ENCODE data around the gene BICRAL.
"Not testable (repeated sequence)": the region's sequence is repeated elsewhere in the genome, so short reads cannot be mapped to it uniquely, and the experiment has no call there.

BICRAL gene

DNA sequence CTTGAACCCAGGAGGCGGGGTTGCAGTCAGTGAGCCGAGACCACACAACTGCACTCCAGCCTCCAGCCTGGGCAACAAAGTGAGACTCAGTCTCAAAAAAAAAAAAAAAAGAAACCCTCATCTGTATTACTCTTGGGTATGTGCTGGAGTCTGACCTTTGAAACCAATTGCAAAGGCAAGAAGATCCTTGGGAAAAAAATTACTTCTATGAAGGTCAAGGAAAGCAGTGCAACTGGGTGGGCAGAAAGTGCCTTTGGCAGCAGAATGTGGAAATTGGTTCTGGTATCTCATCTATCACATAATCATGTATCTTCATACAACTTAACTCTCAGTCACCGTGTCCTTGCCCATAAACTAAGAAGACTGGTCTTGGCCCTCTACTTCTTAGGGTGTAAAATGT lies 89.9 kb downstream of the BICRAL start:
- ChIA-PET CTCF (no interaction called here), POLR2A (no interaction called here)
- no peak for TF ChIP-seq ZNF384 (IDR thresholded peaks at IDR 0.05)
- TF ChIP-seq PKNOX1 (IDR thresholded peaks at IDR 0.05): no peak
- TF ChIP-seq FOXK2 (IDR thresholded peaks at IDR 0.05): no peak
- TF ChIP-seq FOXM1 (IDR thresholded peaks at IDR 0.05; ENCODE audit: borderline replicate concordance): no peak
- TF ChIP-seq L3MBTL2 (conservative IDR thresholded peaks at IDR 0.05): no peak
- TF ChIP-seq LEF1 (IDR thresholded peaks at IDR 0.05; ENCODE audit: borderline replicate concordance): no peak
- TF ChIP-seq SP1 (IDR thresholded peaks at IDR 0.05): no peak
- TF ChIP-seq FOXA1 (IDR thresholded peaks at IDR 0.05): no peak
- no peak for TF ChIP-seq BHLHE40 (IDR thresholded peaks at IDR 0.05; ENCODE audit: borderline replicate concordance)
- TF ChIP-seq CTBP1 (IDR thresholded peaks at IDR 0.05; ENCODE audit: borderline replicate concordance): no peak
- no peak for TF ChIP-seq NFRKB (IDR thresholded peaks at IDR 0.05)
- TF ChIP-seq ARNT (IDR thresholded peaks at IDR 0.05): no peak
- TF ChIP-seq HDGF (IDR thresholded peaks at IDR 0.05; ENCODE audit: borderline replicate concordance): no peak
- no peak for TF ChIP-seq ELF4 (IDR thresholded peaks at IDR 0.05)
- TF ChIP-seq SUZ12 (IDR thresholded peaks at IDR 0.05): no peak
- no peak for TF ChIP-seq TARDBP (IDR thresholded peaks at IDR 0.05)
- DNase-seq (ENCODE audit: extremely low spot score): no peak

GRCh38 chr6:42873313-42873712 lies 91.5 kb downstream of the BICRAL start:
- no peak for DNase-seq (ENCODE audit: extremely low spot score)
- no peak for TF ChIP-seq ELF4 (IDR thresholded peaks at IDR 0.05)
- TF ChIP-seq LEF1 (IDR thresholded peaks at IDR 0.05; ENCODE audit: borderline replicate concordance): no peak
- no peak for TF ChIP-seq HDGF (IDR thresholded peaks at IDR 0.05; ENCODE audit: borderline replicate concordance)
- TF ChIP-seq FOXM1 (IDR thresholded peaks at IDR 0.05; ENCODE audit: borderline replicate concordance): no peak
- no peak for TF ChIP-seq ARNT (IDR thresholded peaks at IDR 0.05)
- CTCF ChIA-PET: interaction anchor here (0.8 to 1.0 kb wide), 3 partner anchors 10 to 147 kb away, joined by 3 read pairs; no protein-coding TSS in a partner anchor
- POLR2A ChIA-PET: interaction anchor here (1.4 to 1.7 kb wide), 2 partner anchors 90 to 127 kb away, joined by 3 to 4 read pairs; no protein-coding TSS in a partner anchor

DNA sequence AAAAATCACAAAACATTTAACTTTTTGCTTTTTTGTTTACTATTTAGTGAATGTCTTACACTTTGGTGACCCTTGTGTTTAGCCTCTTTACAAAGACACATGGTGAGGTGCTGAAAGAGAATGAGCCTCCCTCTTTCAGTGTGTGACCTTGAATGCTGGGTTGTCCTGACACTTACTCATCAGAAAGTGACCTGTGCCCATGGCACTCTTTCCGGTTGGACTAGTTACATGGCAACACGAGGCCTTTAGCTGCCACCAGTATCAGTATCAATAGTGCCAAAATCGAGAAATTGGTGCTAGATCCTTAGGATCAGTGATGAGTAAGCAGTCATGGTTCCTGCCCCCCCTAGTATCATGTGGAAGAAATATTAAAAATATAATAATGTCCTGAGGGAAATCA lies 95.8 kb downstream of the BICRAL start:
- no peak for DNase-seq (ENCODE audit: extremely low spot score)
- CTCF ChIA-PET: interaction anchor here (0.7 to 1.6 kb wide), 3 partner anchors 19 to 216 kb away, joined by 3 to 5 read pairs (median 5); no protein-coding TSS in a partner anchor
- no peak for TF ChIP-seq CTBP1 (IDR thresholded peaks at IDR 0.05; ENCODE audit: borderline replicate concordance)
- no peak for TF ChIP-seq NFRKB (IDR thresholded peaks at IDR 0.05)
- no peak for TF ChIP-seq TARDBP (IDR thresholded peaks at IDR 0.05)
- no peak for TF ChIP-seq FOXK2 (IDR thresholded peaks at IDR 0.05)
- TF ChIP-seq L3MBTL2 (conservative IDR thresholded peaks at IDR 0.05): no peak
- TF ChIP-seq ARNT (IDR thresholded peaks at IDR 0.05): no peak
- no peak for TF ChIP-seq FOXM1 (IDR thresholded peaks at IDR 0.05; ENCODE audit: borderline replicate concordance)

DNA sequence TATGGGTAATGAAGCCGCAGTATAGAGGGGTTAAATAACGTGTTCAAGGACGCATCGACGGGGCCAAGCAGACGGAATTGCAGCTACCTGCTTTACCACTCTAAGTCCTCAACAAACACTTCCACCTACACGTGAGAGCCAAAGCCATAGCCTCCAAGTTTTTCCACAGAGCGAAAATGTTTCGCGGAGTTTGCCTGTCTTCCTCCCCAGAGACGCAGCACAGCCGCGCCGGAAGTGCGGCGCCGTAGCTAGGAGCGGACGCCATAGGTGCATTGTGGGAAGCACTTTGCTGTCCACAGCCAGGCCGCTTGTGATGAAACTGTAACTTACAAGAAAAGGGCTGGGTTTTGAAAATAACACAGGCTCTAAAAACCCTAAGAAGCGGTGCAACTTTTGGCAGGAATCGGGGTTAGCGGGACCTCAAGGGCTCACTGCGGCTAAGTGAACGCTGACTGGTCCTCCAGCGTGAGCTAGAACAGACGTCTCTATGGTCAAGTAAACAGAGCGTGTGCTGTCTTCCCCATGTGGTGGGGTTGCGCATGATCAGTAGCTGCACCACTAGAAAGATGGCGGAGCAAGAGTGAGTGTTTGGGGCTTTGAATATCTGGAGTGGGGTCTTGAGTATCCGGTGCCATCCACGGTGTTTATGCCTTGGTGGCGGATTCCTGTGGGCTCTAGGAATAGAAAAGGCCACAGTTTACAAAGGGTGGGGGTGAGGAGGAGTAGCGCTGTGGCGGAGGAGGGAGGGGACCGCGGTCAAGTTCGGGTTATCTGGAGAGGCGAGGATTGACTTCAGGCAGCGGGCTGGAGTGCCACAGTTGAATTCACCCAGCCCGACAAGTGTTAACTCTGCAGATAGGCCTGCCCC lies 97.8 kb downstream of the BICRAL start, which contains the start of gene RPL7L1:
TSS of gene RPL7L1 (plus strand) at position 245 of the 868 bp plus-strand sequence. CDS start at position 540, 295 bp downstream.
- CTCF ChIA-PET: interaction anchor here (0.6 to 0.9 kb wide), 2 partner anchors 218 kb away, joined by 3 read pairs; no protein-coding TSS in a partner anchor
- POLR2A ChIA-PET: interaction anchor here (0.6 to 4.4 kb wide), 43 partner anchors 10 to 376 kb away, joined by 3 to 45 read pairs (median 4); partner anchors contain the start of genes BICRAL, CNPY3, PEX6 and PPP2R5D
- DNase-seq (ENCODE audit: extremely low spot score): peak; percentile 74
- TF ChIP-seq L3MBTL2 (conservative IDR thresholded peaks at IDR 0.05): peak; percentile 61
- TF ChIP-seq ELF4 (IDR thresholded peaks at IDR 0.05): peak; percentile 37
- no peak for TF ChIP-seq ARNT (IDR thresholded peaks at IDR 0.05)
- peak; percentile 91; the same call in 1 of the 2 replicates for TF ChIP-seq FOXK2 (IDR thresholded peaks at IDR 0.05)
- TF ChIP-seq NFRKB (IDR thresholded peaks at IDR 0.05): peak; percentile 92

More for the DNA sequence above, 95.8 kb downstream of the BICRAL start:
- POLR2A ChIA-PET: interaction anchor here (2.1 to 4.4 kb wide), 2 partner anchors 131 to 216 kb away, joined by 6 to 45 read pairs; partner anchors contain the start of gene TBCC

DNA sequence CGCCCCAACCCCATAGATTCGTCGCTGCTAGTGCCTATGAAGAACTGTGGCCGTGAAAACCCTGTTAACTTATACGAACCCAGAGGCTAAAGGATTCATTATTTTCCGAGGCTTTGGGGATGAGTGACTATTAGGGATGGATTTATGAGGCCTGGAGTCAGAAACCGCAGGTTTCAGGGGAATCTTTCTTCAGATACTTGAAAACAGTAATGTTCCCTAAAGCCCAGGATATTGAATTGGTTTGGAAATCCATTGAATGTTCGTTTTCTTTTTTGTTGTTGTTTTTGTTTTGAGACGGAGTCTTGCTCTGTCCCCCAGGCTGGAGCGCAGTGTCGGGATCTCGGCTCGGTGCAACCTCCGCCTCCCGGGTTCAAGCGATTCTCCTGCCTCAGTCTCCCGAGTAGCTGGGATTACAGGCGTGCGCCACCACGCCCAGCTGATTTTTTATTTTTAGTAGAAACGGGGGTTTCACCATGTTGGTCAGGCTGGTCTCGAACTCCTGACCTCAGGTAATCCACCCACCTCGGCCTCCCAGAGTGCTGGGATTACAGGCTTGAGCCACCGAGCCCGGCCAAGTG lies 98.5 kb downstream of the BICRAL start:
- DNase-seq (ENCODE audit: extremely low spot score): not testable (repeated sequence)
- CTCF ChIA-PET: interaction anchor here (0.6 to 0.7 kb wide), 3 partner anchors 115 to 219 kb away, joined by 3 to 4 read pairs (median 3); no protein-coding TSS in a partner anchor
- POLR2A ChIA-PET: interaction anchor here (0.8 to 4.4 kb wide), 28 partner anchors 9 to 332 kb away, joined by 3 to 45 read pairs (median 4); partner anchors contain the start of genes BICRAL, CNPY3, PEX6 and RRP36

GRCh38 chr6:42880871-42881270 lies 99.0 kb downstream of the BICRAL start:
- DNase-seq (ENCODE audit: extremely low spot score): not testable (repeated sequence)
- ChIA-PET POLR2A (interaction anchor here (0.8 to 4.4 kb wide), 4 partner anchors 11 to 135 kb away, joined by 3 to 45 read pairs (median 9); partner anchors contain the start of gene TBCC), CTCF (interaction anchor here (0.6 to 0.7 kb wide), 2 partner anchors 115 to 116 kb away, joined by 3 to 4 read pairs; no protein-coding TSS in a partner anchor)

DNA sequence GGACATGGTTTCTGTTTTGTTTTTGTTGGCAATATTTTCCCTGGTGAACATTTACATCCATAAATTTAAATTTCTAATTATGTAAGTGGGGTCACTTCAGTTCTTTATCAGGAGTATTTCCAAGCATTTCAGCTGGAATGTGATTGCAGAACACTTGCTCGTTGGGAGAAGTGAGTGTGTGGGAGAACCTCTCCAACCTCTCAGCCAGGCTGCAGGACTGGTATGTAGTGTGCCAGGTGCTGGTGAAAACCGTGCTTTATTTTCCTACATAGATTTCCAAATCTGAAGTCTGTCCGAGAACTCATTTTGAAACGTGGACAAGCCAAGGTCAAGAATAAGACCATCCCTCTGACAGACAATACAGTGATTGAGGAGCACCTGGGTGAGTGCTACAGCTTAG lies 103.8 kb downstream of the BICRAL start:
- ChIA-PET POLR2A (interaction anchor here (1.4 kb wide), 1 partner anchor 128 kb away, joined by 3 read pairs; the partner anchor contains the start of gene KLHDC3), CTCF (interaction anchor here (0.6 kb wide), 1 partner anchor 1888 kb away, joined by 6 read pairs; no protein-coding TSS in a partner anchor)
- no peak for DNase-seq (ENCODE audit: extremely low spot score)
- TF ChIP-seq NFRKB (IDR thresholded peaks at IDR 0.05) (no peak), FOXA1 (IDR thresholded peaks at IDR 0.05) (no peak), HDGF (IDR thresholded peaks at IDR 0.05; ENCODE audit: borderline replicate concordance) (no peak), SUZ12 (IDR thresholded peaks at IDR 0.05) (no peak), ELF4 (IDR thresholded peaks at IDR 0.05) (no peak), FOXK2 (IDR thresholded peaks at IDR 0.05) (no peak), TARDBP (IDR thresholded peaks at IDR 0.05) (no peak), ARNT (IDR thresholded peaks at IDR 0.05) (no peak), FOXM1 (IDR thresholded peaks at IDR 0.05; ENCODE audit: borderline replicate concordance) (no peak), ZNF384 (IDR thresholded peaks at IDR 0.05) (no peak), SP1 (IDR thresholded peaks at IDR 0.05) (no peak), CTBP1 (IDR thresholded peaks at IDR 0.05; ENCODE audit: borderline replicate concordance) (no peak), LEF1 (IDR thresholded peaks at IDR 0.05; ENCODE audit: borderline replicate concordance) (no peak), BHLHE40 (IDR thresholded peaks at IDR 0.05; ENCODE audit: borderline replicate concordance) (no peak), PKNOX1 (IDR thresholded peaks at IDR 0.05) (no peak), L3MBTL2 (conservative IDR thresholded peaks at IDR 0.05) (no peak)

GRCh38 chr6:42888201-42888600 lies 106.3 kb downstream of the BICRAL start:
- DNase-seq (ENCODE audit: extremely low spot score); CTCF ChIA-PET; POLR2A ChIA-PET: not testable (repeated sequence)
